OCI-LY3 (cell line): Measurements from ENCODE around the gene ATOH8.

Source experiments
- H2AFZ ChIP-seq: fragments of 200-600, 300-600 bp; shearing (Covaris generic); 2 replicates; pipeline ENCODE4 v1.6.0; 2014; ENCODE audit warnings: antibody characterized with exemption, low read depth, low read length
- H3K27ac ChIP-seq: fragments of 200-600, 300-600 bp; sonication (generic); 2 replicates; pipeline ENCODE4 v1.5.1; 2014; ENCODE audit warnings: mild to moderate bottlenecking, low read length, moderate library complexity, mixed read lengths
- H3K27me3 ChIP-seq: fragments of 200-600, 300-600 bp; sonication (generic); 2 replicates; pipeline ENCODE4 v1.6.1; 2014; ENCODE audit warnings: low read depth, low read length, mixed read lengths
- H3K36me3 ChIP-seq: fragments of 200-600, 300-600 bp; sonication (generic); replicated peaks from 2 replicates; pipeline ENCODE3; 2014; ENCODE audit warnings: low read depth, low read length, mixed read lengths
- H3K4me1 ChIP-seq: fragments of 300-600, 200-600 bp; sonication (generic); 2 replicates; pipeline ENCODE4 v1.6.1; 2014; ENCODE audit warnings: low read length, mixed read lengths
- H3K4me2 ChIP-seq: fragments of 200-600, 300-600 bp; sonication (generic); 2 replicates; pipeline ENCODE4 v1.6.1; 2014; ENCODE audit warnings: low read length, mixed read lengths
- H3K4me3 ChIP-seq: fragments of 300-600, 200-600 bp; sonication (generic); 2 replicates; pipeline ENCODE4 v1.5.1; 2014; ENCODE audit warnings: antibody characterized with exemption, mild to moderate bottlenecking, low read length, moderate library complexity
- H3K79me2 ChIP-seq: fragments of 300-600, 200-600 bp; shearing (Covaris generic); 2 replicates; pipeline ENCODE4 v1.6.1; 2014; ENCODE audit warnings: mild to moderate bottlenecking, low read length, mixed read lengths
- H3K9ac ChIP-seq: fragments of 300-600, 200-600 bp; shearing (Covaris generic); 2 replicates; pipeline ENCODE4 v1.6.0; 2014; ENCODE audit warnings: mild to moderate bottlenecking, low read length, moderate library complexity
- H3K9me3 ChIP-seq: fragments of 200-600, 300-600 bp; shearing (Covaris generic); 2 replicates; pipeline ENCODE4 v1.6.1; 2014; ENCODE audit warnings: low read length, mixed read lengths; ENCODE audit not compliant: insufficient read depth
- H4K20me1 ChIP-seq: fragments of 200-600, 300-600 bp; sonication (generic); 2 replicates; pipeline ENCODE4 v1.6.1; 2016; ENCODE audit warnings: low read length, mixed read lengths; ENCODE audit not compliant: insufficient read depth
- CTCF ChIP-seq: fragments of 200-600, 300-600 bp; sonication (generic); IDR thresholded peaks from 2 replicates; pipeline ENCODE4 v1.5.1; 2014; ENCODE audit warnings: antibody characterized with exemption, low read length, low read depth
- EZH2phosphoT487 ChIP-seq: fragments of 200-600 bp; shearing (Covaris generic); IDR thresholded peaks from 2 replicates; pipeline ENCODE4 v1.6.1; 2018; ENCODE audit warnings: antibody characterized with exemption, mixed run types, low read depth

Gene ATOH8

GRCh38 chr2:85705680-85706039 is 48.1 kb upstream of the ATOH8 start:
- no peaks in the 10 kb centered on the region for H3K36me3 ChIP-seq
- no peak overlapping the region for H3K27ac ChIP-seq
- H3K9me3 ChIP-seq, result no peaks in the 10 kb centered on the region
- peaks cover 40% of the 10 kb centered on the region for H3K27me3 ChIP-seq
- H3K4me3 ChIP-seq, result no peak overlapping the region
- H3K4me2 ChIP-seq, result no peak overlapping the region
- no peak overlapping the region for H2AFZ ChIP-seq
- H3K4me1 ChIP-seq, result peaks cover 17% of the 10 kb centered on the region
- no peak overlapping the region for H3K9ac ChIP-seq
- TF ChIP-seq CTCF (no peak), EZH2phosphoT487 (no peak)
- H4K20me1 ChIP-seq, result no peaks in the 10 kb centered on the region
- no peaks in the 10 kb centered on the region for H3K79me2 ChIP-seq

GRCh38 chr2:85706063-85706462 is 47.7 kb upstream of the ATOH8 start:
- H3K4me1 ChIP-seq, result peaks cover 17% of the 10 kb centered on the region

GRCh38 chr2:85706599-85707296 is 47.0 kb upstream of the ATOH8 start:
- no peak overlapping the region for H2AFZ ChIP-seq
- peaks cover 38% of the 10 kb centered on the region for H3K27me3 ChIP-seq
- TF ChIP-seq CTCF (no peak), EZH2phosphoT487 (no peak)
- H3K9ac ChIP-seq, result no peak overlapping the region
- H3K36me3 ChIP-seq, result no peaks in the 10 kb centered on the region
- no peak overlapping the region for H3K4me3 ChIP-seq
- H3K4me1 ChIP-seq, result peaks cover 17% of the 10 kb centered on the region
- H4K20me1 ChIP-seq, result no peaks in the 10 kb centered on the region
- H3K27ac ChIP-seq, result no peak overlapping the region
- peak overlapping the region; percentile 62 for H3K4me2 ChIP-seq
- no peaks in the 10 kb centered on the region for H3K9me3 ChIP-seq
- no peaks in the 10 kb centered on the region for H3K79me2 ChIP-seq

More at GRCh38 chr2:85706063-85706462, 47.7 kb upstream of the ATOH8 start:
- no peak overlapping the region for H2AFZ ChIP-seq
- no peaks in the 10 kb centered on the region for H3K79me2 ChIP-seq
- H3K9me3 ChIP-seq, result no peaks in the 10 kb centered on the region
- TF ChIP-seq EZH2phosphoT487 (no peak), CTCF (no peak)
- no peaks in the 10 kb centered on the region for H4K20me1 ChIP-seq
- H3K27me3 ChIP-seq, result peaks cover 40% of the 10 kb centered on the region
- no peak overlapping the region for H3K9ac ChIP-seq
- H3K36me3 ChIP-seq, result no peaks in the 10 kb centered on the region
- H3K4me3 ChIP-seq, result no peak overlapping the region
- no peak overlapping the region for H3K27ac ChIP-seq
- no peak overlapping the region for H3K4me2 ChIP-seq

GRCh38 chr2:85707304-85707703 is 46.5 kb upstream of the ATOH8 start:
- Histone ChIP-seq H3K4me2 (peak overlapping the region; percentile 62), H3K9ac (no peak overlapping the region), H3K4me3 (no peak overlapping the region), H2AFZ (no peak overlapping the region), H3K9me3 (no peaks in the 10 kb centered on the region), H3K4me1 (peaks cover 17% of the 10 kb centered on the region), H3K36me3 (no peaks in the 10 kb centered on the region), H4K20me1 (no peaks in the 10 kb centered on the region), H3K27me3 (peaks cover 32% of the 10 kb centered on the region), H3K79me2 (no peaks in the 10 kb centered on the region), H3K27ac (no peak overlapping the region)
- peak; percentile 94 for TF ChIP-seq CTCF
- TF ChIP-seq EZH2phosphoT487, result no peak
